Fibroblast of the conjunctiva (primary cell): ENCODE measurements around the gene RAPSN.

Source experiments
- DNase-seq: peaks from one replicate; pipeline ENCODE4 v3.0.0-alpha.2; 2010; ENCODE audit warnings: low read depth

RAPSN gene

GRCh38 chr11:47389577-47390421 lies 59.1 kb downstream of the RAPSN start:
- DNase-seq: no peak

DNA sequence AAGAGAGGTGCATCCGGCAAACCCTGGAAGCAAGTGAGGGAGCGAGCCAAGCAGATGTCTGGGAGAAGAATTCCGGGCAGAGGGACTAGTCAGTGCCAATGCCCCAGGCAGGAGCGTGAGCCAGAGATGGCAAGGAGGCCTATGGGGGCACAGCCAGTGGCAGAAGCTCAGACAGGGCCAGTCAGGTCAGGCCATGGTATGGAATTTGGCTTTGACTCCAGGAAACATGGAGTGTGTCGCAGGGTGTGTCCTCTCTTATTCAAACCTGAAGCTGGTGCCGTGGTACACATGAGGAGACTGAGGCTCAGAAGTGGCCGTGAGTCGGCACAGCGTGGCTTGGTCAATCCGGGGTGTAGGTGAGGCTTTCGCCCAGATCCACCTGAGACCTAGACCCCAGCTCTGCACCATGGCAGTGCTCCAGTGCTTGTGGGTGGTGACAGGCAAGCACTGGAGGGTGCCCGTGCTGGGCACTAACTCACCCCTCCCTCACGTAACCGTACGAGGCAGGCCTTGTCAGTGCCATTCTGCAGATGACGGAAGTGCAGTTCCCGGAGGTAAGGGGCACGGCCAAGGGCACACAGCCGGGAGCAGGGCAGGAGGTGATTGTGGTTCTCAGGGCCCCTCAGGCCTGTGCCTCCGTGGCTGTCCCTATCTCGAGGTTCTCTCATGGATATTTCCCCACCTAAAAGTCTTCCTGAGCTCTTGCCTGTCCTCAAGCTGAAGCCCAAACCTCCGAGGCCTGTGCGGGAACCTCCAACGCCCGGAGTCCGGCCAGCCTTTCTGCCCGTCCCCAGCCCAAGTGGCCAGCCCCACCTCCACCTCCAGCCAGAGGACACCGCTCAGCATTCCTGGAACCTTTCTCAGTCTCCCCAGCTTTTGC lies 60.0 kb downstream of the RAPSN start:
- no peak for DNase-seq

GRCh38 chr11:47387944-47388696 lies 60.8 kb downstream of the RAPSN start:
- no peak for DNase-seq
